ENCODE results near the gene RAB42.
"Not testable (repeated sequence)": the region's sequence is repeated elsewhere in the genome, so short reads cannot be mapped to it uniquely, and the experiment has no call there.

The RAB42 gene

GRCh38 chr1:28591708-28592320, at the start of gene RAB42:
Gene RAB42 (plus strand): TSS chr1:28592265. CDS start chr1:28592512, 247 bp downstream.
- in situ Hi-C loops (cut with MboI; ENCODE audit: low sequenced_read_pairs), result no loop called here

- in situ Hi-C loops (cut with MboI; ENCODE audit: low sequenced_read_pairs), result no loop called here
Measured at GRCh38 chr1:28545246-28545628, 46.8 kb upstream of the RAB42 start.

GRCh38 chr1:28548318-28548717, 43.7 kb upstream of the RAB42 start:
- in situ Hi-C loops (cut with MboI; ENCODE audit: low sequenced_read_pairs), result no loop called here

- in situ Hi-C loops (cut with MboI; ENCODE audit: low sequenced_read_pairs), result no loop called here
Measured at GRCh38 chr1:28551381-28551780, 40.7 kb upstream of the RAB42 start.

GRCh38 chr1:28552758-28553663, 39.1 kb upstream of the RAB42 start, which contains the start of gene TRNAU1AP:
Gene TRNAU1AP (plus strand): TSS chr1:28553085. CDS start chr1:28553111, 26 bp downstream.
- in situ Hi-C loops (cut with MboI; ENCODE audit: low sequenced_read_pairs), result no loop called here

GRCh38 chr1:28560886-28561285, 31.2 kb upstream of the RAB42 start:
- in situ Hi-C loops (cut with MboI; ENCODE audit: low sequenced_read_pairs), result no loop called here

GRCh38 chr1:28564310-28564709, 27.8 kb upstream of the RAB42 start:
- in situ Hi-C loops (cut with MboI; ENCODE audit: low sequenced_read_pairs), result no loop called here

- in situ Hi-C loops (cut with MboI; ENCODE audit: low sequenced_read_pairs), result no loop called here
Measured at GRCh38 chr1:28565040-28565439, 27.0 kb upstream of the RAB42 start.

- in situ Hi-C loops (cut with MboI; ENCODE audit: low sequenced_read_pairs), result no loop called here
Measured at GRCh38 chr1:28565726-28566125, 26.3 kb upstream of the RAB42 start.

GRCh38 chr1:28566931-28567330, 25.1 kb upstream of the RAB42 start:
- in situ Hi-C loops (cut with MboI; ENCODE audit: low sequenced_read_pairs), result no loop called here

GRCh38 chr1:28571911-28572310, 20.2 kb upstream of the RAB42 start:
- in situ Hi-C loops (cut with MboI; ENCODE audit: low sequenced_read_pairs), result no loop called here

- in situ Hi-C loops (cut with MboI; ENCODE audit: low sequenced_read_pairs), result not testable (repeated sequence)
Measured at GRCh38 chr1:28572891-28573290, 19.2 kb upstream of the RAB42 start.

- in situ Hi-C loops (cut with MboI; ENCODE audit: low sequenced_read_pairs), result no loop called here
Measured at GRCh38 chr1:28573564-28573963, 18.5 kb upstream of the RAB42 start.

- in situ Hi-C loops (cut with MboI; ENCODE audit: low sequenced_read_pairs), result no loop called here
Measured at GRCh38 chr1:28577052-28577678, 14.9 kb upstream of the RAB42 start.

- in situ Hi-C loops (cut with MboI; ENCODE audit: low sequenced_read_pairs), result no loop called here
Measured at GRCh38 chr1:28577738-28578536, 14.1 kb upstream of the RAB42 start.

- in situ Hi-C loops (cut with MboI; ENCODE audit: low sequenced_read_pairs), result no loop called here
Measured at GRCh38 chr1:28578696-28579218, 13.3 kb upstream of the RAB42 start.

- in situ Hi-C loops (cut with MboI; ENCODE audit: low sequenced_read_pairs), result no loop called here
Measured at GRCh38 chr1:28579401-28579800, 12.7 kb upstream of the RAB42 start.

- in situ Hi-C loops (cut with MboI; ENCODE audit: low sequenced_read_pairs), result no loop called here
Measured at GRCh38 chr1:28580722-28581530, 11.1 kb upstream of the RAB42 start.

- in situ Hi-C loops (cut with MboI; ENCODE audit: low sequenced_read_pairs), result no loop called here
Measured at GRCh38 chr1:28581531-28582247, 10.4 kb upstream of the RAB42 start.
